Aorta (tissue), 5 donors: Measurements from ENCODE around the gene PCBP3. TPM values are rescaled to one million over a fixed set of nuclear protein-coding genes. Genes with fewer than 3 reads are reported as not detected.

Source experiments
- ATAC-seq: fragments of 200-7000 bp; cut with Tn5 transposase; one replicate; pipeline ENCODE4 v1.9.1; 2022; ENCODE audit warnings: moderate library complexity; ENCODE audit not compliant: low FRiP score
- DNase-seq, 2 donors: peaks; one replicate each; pipeline ENCODE4 v3.0.0-alpha.2; 2020
- H3K27ac ChIP-seq, 2 donors: one replicate each; pipeline ENCODE4 v1.5.1; 2013; ENCODE audit warnings: low read length in 2 of 2, mild to moderate bottlenecking in 2 of 2, moderate library complexity in 2 of 2, control low read depth in 1 of 2, inconsistent platforms in 1 of 2, low read depth in 1 of 2
- H3K27me3 ChIP-seq, 2 donors: one replicate each; pipeline ENCODE4 v1.6.1; 2013; ENCODE audit warnings: control low read depth in 1 of 2, low read length in 1 of 2, mild to moderate bottlenecking in 1 of 2, moderate library complexity in 1 of 2; ENCODE audit not compliant: insufficient read depth in 2 of 2, control insufficient read depth in 1 of 2
- H3K36me3 ChIP-seq, 2 donors: one replicate each; pipeline ENCODE4 v1.6.1; 2013; ENCODE audit warnings: control low read depth in 1 of 2, low read length in 1 of 2, mild to moderate bottlenecking in 1 of 2; ENCODE audit not compliant: insufficient read depth in 2 of 2, control insufficient read depth in 1 of 2
- H3K4me1 ChIP-seq, 2 donors: one replicate each; pipeline ENCODE4 v1.6.1; 2013; ENCODE audit warnings: low read length in 2 of 2, control low read depth in 1 of 2, mild to moderate bottlenecking in 1 of 2, moderate library complexity in 1 of 2; ENCODE audit not compliant: insufficient read depth in 2 of 2, control insufficient read depth in 1 of 2
- H3K4me3 ChIP-seq, 2 donors: one replicate each; pipeline ENCODE4 v1.5.1; 2013; ENCODE audit warnings: low read length in 2 of 2, control low read depth in 1 of 2, mild to moderate bottlenecking in 1 of 2
- H3K9me3 ChIP-seq: one replicate; pipeline ENCODE4 v1.6.1; 2013; ENCODE audit warnings: mild to moderate bottlenecking, low read length; ENCODE audit not compliant: control insufficient read depth
- WGBS, 2 donors: extraction: QIAGEN DNeasy Blood & Tissue Kit; methylation state at CpG; one replicate each; pipeline ENCODE4 v1.1.7; 2013; 5-methylcytosine and 5-hydroxymethylcytosine counted together
- intact Hi-C, 2 donors: fragments of 100-400 bp; cut with DNase I; formaldehyde crosslinking; loops; one replicate each; pipeline versions ENCODE4 v1.14.2 to v1.15.0; 2022
- polyA plus RNA-seq, 2 donors: library from polyadenylated mRNA; stranded (reverse); fragments of 200-250 nt; gene quantifications; one replicate each; pipeline ENCODE4 v1.2.3, GENCODE V29; 2013
- total RNA-seq, 2 donors: library from RNA; stranded (reverse); fragmentation: NEBNext Ultra II Directional; extraction: Animal tissue kit (Norgen Biotek cat#: 25700); gene quantifications; one replicate each; pipeline ENCODE4 v1.2.1, GENCODE V29; 2021
- donor health status: healthy with polysubstance abuse.
- donor health status: Bipolar disorder and iron deficiency.
- donor health status: DM: no; HTN: no; CAD: no.
- donor health status: DM: no; HTN: no; CAD: no.
- donor health status: DM: yes; HTN: yes; CAD: no.

Gene PCBP3
- total and polyA plus RNA-seq, 4 donors = 3.6 to 15.0 (median 7.0) TPM; not detected in 1

DNA sequence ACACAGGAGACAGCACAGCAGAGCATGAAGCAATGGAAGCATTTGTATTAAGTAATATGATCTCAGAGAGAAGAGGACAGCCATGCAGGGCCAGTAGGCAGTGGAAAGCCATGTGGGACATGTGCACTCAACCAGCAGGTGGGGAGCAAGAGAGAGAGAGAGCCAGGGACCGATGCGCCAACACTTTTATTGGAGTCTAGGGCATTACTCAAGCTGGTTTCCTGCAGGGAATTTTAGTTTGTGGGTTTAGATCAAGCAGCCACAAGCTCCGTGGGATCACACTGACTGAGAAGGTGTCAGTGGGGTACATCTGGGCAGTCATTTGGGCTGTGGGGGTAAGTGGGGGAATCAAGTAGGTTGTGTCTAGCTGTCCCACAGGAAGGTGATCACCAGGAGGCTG lies 137.1 kb downstream of the PCBP3 start:
- ATAC-seq (no peak), DNase-seq (peak in 1 of 2 donors; percentile 58)
- Histone ChIP-seq H3K4me1 (no peaks in the 10 kb centered on the region), H3K27ac (no peak overlapping the region), H3K27me3 (no peaks in the 10 kb centered on the region), H3K9me3 (no peaks in the 10 kb centered on the region), H3K36me3 (no peaks in the 10 kb centered on the region), H3K4me3 (no peak overlapping the region)
- 90 to 91% methylated on average over 3 of the region's 3 CpGs for WGBS, 2 donors
- intact Hi-C loops = no loop called here

DNA sequence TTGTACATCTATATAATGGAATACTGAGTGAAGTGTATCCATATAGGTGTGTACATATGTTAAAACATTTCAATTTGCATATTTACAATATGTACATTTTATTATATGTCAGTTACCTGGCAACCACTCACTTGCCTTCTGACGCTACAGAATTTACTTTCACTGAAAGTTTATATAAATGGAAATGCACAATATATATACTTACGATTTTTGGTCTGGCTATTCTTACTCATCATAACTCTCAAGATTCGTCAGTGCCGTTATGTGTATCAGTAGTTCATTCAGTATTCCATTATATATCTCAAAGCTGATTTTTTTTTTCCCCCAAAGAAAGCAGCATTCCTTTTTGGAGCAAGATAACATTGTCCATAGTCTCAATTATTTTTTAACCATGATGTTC lies 138.2 kb downstream of the PCBP3 start:
- no peaks in the 10 kb centered on the region for H3K4me1 ChIP-seq
- no peak overlapping the region for H3K27ac ChIP-seq
- DNase-seq = no peak
- no peak for ATAC-seq
- intact Hi-C loops = no loop called here
- WGBS, 2 donors = 83 to 85% methylated on average over 4 of the region's 4 CpGs
- H3K27me3 ChIP-seq = no peaks in the 10 kb centered on the region
- H3K4me3 ChIP-seq = no peak overlapping the region
- no peaks in the 10 kb centered on the region for H3K36me3 ChIP-seq
- H3K9me3 ChIP-seq = no peaks in the 10 kb centered on the region

GRCh38 chr21:45786660-45787059 lies 143.1 kb downstream of the PCBP3 start:
- Histone ChIP-seq H3K4me1 (no peaks in the 10 kb centered on the region), H3K36me3 (no peaks in the 10 kb centered on the region), H3K4me3 (no peak overlapping the region), H3K27me3 (no peaks in the 10 kb centered on the region), H3K9me3 (no peaks in the 10 kb centered on the region), H3K27ac (no peak overlapping the region)
- DNase-seq = no peak
- intact Hi-C loops = no loop called here
- ATAC-seq = no peak
- WGBS, 2 donors = 91 to 94% methylated on average over 6 of the region's 6 CpGs

DNA sequence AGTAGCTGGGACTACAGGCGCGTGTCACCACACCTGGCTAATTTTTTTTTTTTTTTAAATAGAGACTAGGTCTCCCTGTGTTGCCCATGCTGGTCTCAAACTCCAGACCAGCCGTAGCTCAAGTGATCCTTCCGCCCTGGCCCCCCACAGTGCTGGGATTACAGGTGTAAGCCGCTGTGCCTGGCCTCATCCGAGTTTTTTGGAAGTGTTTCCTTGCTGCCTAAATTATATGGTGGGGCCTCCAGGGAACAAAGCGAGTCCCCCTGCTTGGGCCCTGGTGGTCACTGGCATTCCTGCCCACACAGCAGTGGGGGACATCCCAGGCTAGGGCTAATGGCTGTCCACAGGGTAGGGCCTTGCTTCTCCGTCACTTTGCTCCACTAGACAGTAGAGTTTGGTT lies 143.8 kb downstream of the PCBP3 start:
- no peaks in the 10 kb centered on the region for H3K4me1 ChIP-seq
- DNase-seq (peak in 1 of 2 donors; percentile 54), ATAC-seq (no peak)
- no peak overlapping the region for H3K4me3 ChIP-seq
- H3K9me3 ChIP-seq = no peaks in the 10 kb centered on the region
- intact Hi-C loops = no loop called here
- 94% methylated on average over 8 of the region's 8 CpGs for WGBS, 2 donors
- no peaks in the 10 kb centered on the region for H3K27me3 ChIP-seq
- H3K27ac ChIP-seq = no peak overlapping the region
- H3K36me3 ChIP-seq = no peaks in the 10 kb centered on the region

GRCh38 chr21:45788198-45788597 lies 144.7 kb downstream of the PCBP3 start:
- Histone ChIP-seq H3K27me3 (no peaks in the 10 kb centered on the region), H3K9me3 (no peaks in the 10 kb centered on the region), H3K36me3 (no peaks in the 10 kb centered on the region), H3K4me3 (no peak overlapping the region), H3K27ac (no peak overlapping the region), H3K4me1 (no peaks in the 10 kb centered on the region)
- ATAC-seq = no peak
- WGBS, 2 donors = 91 to 94% methylated on average over 16 of the region's 16 CpGs
- intact Hi-C loops = no loop called here
- DNase-seq = peak in 1 of 2 donors; percentile 55

DNA sequence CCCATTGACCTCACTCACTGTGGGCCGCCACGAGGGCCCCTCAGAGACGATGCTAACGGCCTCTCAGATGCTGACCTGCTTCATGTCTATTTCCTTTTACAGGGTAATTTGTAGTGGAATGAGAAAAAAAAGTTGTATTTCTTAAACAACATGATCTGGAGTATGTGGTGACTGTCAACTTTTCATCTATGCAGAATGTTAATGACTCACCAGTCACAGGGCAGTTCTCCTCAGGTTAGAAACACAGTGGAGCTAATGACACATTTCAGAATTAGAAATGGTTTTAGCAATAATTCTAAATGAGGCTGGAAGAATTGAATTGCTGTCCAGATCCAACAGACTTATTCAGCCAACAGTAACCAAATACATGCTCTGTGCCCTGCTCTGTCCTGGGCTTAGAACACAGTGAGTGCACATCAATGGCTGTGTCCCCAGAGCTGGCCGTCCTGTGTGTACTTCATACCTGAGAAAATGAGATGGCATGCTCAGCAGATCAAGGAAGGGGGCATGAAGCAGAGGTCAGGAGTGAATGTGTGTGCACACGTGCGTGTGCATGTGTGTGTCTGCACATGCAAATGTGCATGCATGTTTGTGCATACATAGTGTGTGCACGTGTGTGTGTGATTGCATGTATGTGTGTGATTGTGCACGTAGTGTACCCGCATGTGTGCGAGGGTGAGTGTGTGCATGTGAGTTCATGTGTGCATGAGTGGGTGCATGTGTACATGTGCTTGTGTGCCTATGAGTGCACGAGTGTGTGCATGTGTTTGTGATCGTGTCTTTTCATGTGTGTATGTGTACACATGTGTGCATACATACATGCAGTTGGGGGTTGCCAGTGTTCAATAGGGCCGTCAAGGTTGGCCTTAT lies 145.3 kb downstream of the PCBP3 start:
- H3K9me3 ChIP-seq = no peaks in the 10 kb centered on the region
- no peaks in the 10 kb centered on the region for H3K36me3 ChIP-seq
- intact Hi-C loops = no loop called here
- H3K4me1 ChIP-seq = no peaks in the 10 kb centered on the region
- H3K4me3 ChIP-seq = no peak overlapping the region
- H3K27me3 ChIP-seq = no peaks in the 10 kb centered on the region
- no peak for ATAC-seq
- H3K27ac ChIP-seq = no peak overlapping the region
- no peak for DNase-seq
- 87 to 93% methylated on average over 14 of the region's 14 CpGs for WGBS, 2 donors

DNA sequence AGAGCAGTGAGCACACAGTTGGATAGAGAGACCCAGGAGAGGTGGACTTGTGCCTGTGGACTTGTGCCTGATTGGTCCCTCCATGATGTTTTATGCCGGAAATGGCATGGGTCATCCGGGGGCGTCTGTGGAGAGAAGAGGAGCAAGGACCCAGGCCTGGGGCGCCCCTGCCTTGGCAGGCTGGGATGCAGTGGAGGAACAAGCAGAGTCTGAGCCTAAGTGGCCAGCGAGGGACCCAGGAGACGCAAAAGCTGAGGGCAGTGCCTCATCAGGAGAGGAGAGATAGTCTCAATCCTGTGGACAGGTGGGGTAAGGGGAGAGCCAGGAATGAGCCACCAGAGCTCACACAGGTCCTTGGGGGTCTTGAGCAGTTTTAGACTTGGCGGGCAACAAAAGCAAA lies 146.9 kb downstream of the PCBP3 start:
- Histone ChIP-seq H3K4me1 (no peaks in the 10 kb centered on the region), H3K4me3 (no peak overlapping the region), H3K9me3 (no peaks in the 10 kb centered on the region), H3K27me3 (no peaks in the 10 kb centered on the region), H3K27ac (no peak overlapping the region), H3K36me3 (no peaks in the 10 kb centered on the region)
- intact Hi-C loops = no loop called here
- no peak for DNase-seq
- ATAC-seq = no peak
- 93 to 94% methylated on average over 7 of the region's 7 CpGs for WGBS, 2 donors

DNA sequence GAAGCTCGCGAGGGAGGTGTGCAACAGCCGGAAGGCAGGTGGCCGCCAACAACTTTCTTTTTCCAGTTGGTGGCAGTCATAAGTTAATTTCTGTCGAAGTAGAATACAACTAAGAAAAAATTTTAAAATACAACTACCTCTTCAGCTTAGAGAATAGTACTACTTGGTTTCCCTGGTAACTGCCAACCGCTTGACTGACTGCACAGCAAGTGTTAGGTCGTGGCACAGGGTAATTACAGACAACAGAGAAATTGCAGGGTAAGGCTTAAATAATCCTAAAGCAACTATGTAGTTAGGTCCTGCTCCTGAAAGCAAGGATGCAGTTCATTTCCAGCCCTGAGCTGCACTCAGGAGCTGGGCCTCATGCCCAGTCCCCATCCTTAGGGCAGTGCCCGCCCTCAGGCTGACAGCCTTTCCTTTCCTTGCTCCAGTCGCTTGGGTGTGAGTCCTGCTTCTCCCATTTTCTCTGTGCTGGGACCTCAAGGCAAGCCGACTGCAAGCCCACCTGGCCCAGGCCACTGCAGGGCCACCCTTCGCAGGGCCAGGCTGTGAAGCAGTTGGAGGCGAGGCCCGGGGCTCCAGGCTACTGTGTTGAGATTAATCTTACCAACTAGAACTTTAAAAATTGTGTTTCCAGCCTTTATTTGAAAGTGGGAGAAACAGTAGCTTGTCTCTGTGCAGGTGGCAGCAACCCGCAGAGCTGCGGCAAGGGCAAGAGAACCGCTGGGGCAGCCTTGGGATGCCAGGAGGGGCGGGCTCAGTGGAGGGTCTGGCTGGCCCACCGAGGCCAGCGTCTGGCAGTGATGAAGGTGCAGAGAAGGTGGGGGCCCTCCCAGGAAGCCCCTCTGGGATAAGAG lies 148.3 kb downstream of the PCBP3 start:
- WGBS, 2 donors = 86 to 88% methylated on average over 19 of the region's 19 CpGs
- peak in 1 of 2 donors; percentile 56 for DNase-seq
- no peak overlapping the region for H3K27ac ChIP-seq
- no peaks in the 10 kb centered on the region for H3K36me3 ChIP-seq
- no peaks in the 10 kb centered on the region for H3K9me3 ChIP-seq
- no peak for ATAC-seq
- intact Hi-C loops = no loop called here
- no peak overlapping the region for H3K4me3 ChIP-seq
- no peaks in the 10 kb centered on the region for H3K27me3 ChIP-seq
- H3K4me1 ChIP-seq = no peaks in the 10 kb centered on the region
